ENCODE measurements around the gene NPEPPS.

Gene NPEPPS

GRCh38 chr17:47665655-47666054 is 134.7 kb downstream of the NPEPPS start:
- no peak for DNase-seq (ENCODE audit: low read depth)

GRCh38 chr17:47669081-47669480 is 138.2 kb downstream of the NPEPPS start:
- no peak for DNase-seq (ENCODE audit: low read depth)

DNA sequence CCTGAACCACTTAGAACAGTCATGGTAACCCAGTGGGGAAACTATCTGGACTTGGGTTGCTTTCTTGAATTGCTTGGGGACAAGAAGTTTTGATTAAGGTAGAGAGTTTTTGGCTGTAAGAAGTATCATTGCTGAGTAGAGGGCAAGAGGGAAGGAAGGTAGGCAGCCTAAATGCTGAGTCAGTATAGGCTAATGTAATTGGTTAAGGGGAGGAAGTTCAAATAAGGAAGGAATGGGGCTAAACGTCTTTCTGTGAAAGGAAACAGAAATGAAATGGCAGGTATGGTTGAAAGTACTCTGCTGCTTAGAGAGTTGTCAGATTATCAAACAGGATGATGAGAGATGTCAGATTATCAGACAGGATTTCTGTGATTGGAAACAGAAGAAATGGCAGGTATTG is 139.2 kb downstream of the NPEPPS start:
- no peak for DNase-seq (ENCODE audit: low read depth)

Measured in stimulated activated CD8-positive, alpha-beta memory T cell treated with anti-CD3 and anti-CD28 coated beads, Interleukin-4, amount 100 ng/mL, for 24 hours (primary cell).